HCT116 (cell line): Measurements from ENCODE around the gene VASN.
"Not testable (repeated sequence)": the region's sequence is repeated elsewhere in the genome, so short reads cannot be mapped to it uniquely, and the experiment has no call there.

Source experiments
- EGR1 ChIP-seq: IDR thresholded peaks from 2 replicates; pipeline ENCODE4 v1.6.1; 2012; ENCODE audit warnings: low read depth
- ELF1 ChIP-seq: IDR thresholded peaks from 2 replicates; pipeline ENCODE4 v1.6.1; 2012; ENCODE audit warnings: low read depth, borderline replicate concordance
- EZH2 ChIP-seq: fragments of 200-600 bp; sonication (generic); IDR thresholded peaks from 2 replicates; pipeline ENCODE4 v1.6.1; 2017; ENCODE audit warnings: antibody characterized with exemption, mixed run types
- POLR2A ChIP-seq: IDR thresholded peaks from 2 replicates; pipeline ENCODE4 v1.7.0; 2011; ENCODE audit warnings: borderline replicate concordance; ENCODE audit not compliant: insufficient read depth, insufficient read length; ENCODE audit errors: extremely low read depth
- RAD21 ChIP-seq: IDR thresholded peaks from 2 replicates; pipeline ENCODE4 v1.6.1; 2012; ENCODE audit warnings: low read depth, mild to moderate bottlenecking
- SIN3A ChIP-seq: IDR thresholded peaks from 2 replicates; pipeline ENCODE4 v1.6.1; 2012; ENCODE audit warnings: low read depth
- SP1 ChIP-seq: IDR thresholded peaks from 2 replicates; pipeline ENCODE4 v1.6.1; 2012; ENCODE audit warnings: low read depth
- SRF ChIP-seq: IDR thresholded peaks from 2 replicates; pipeline ENCODE4 v1.6.1; 2012; ENCODE audit warnings: low read depth
- TCF7L2 ChIP-seq: IDR thresholded peaks from 2 replicates; pipeline ENCODE4 v1.7.0; 2011; ENCODE audit warnings: borderline replicate concordance, inconsistent platforms; ENCODE audit not compliant: insufficient read depth, insufficient read length; ENCODE audit errors: extremely low read depth
- YY1 ChIP-seq: IDR thresholded peaks from 2 replicates; pipeline ENCODE4 v1.6.1; 2011; ENCODE audit warnings: low read length, low read depth, moderate library complexity, mild to moderate bottlenecking; ENCODE audit not compliant: insufficient replicate concordance; ENCODE audit errors: extremely low read depth
- ZNF274 ChIP-seq: fragments of 200-500 bp; sonication (Bioruptor generic); IDR thresholded peaks from 2 replicates; pipeline ENCODE4 v1.6.1; 2014; ENCODE audit warnings: mild to moderate bottlenecking, low read depth, low read length, inconsistent platforms
- TF ChIP-seq, protein P1 (sequence below): IDR thresholded peaks from 2 replicates; pipeline ENCODE4 v1.6.1; 2012; ENCODE audit warnings: low read depth
- TF ChIP-seq, protein P2 (sequence below), 3 experiments: fragments of 200-600 bp in 1 of 3; sonication (generic) in 1 of 3; IDR thresholded peaks in 2 of 3; conservative IDR thresholded peaks in 1 of 3; 2 replicates each; pipeline ENCODE4 v1.5.1; 2012 to 2017; ENCODE audit warnings: low read depth in 2 of 3, low read length in 2 of 3, antibody characterized with exemption in 1 of 3, borderline replicate concordance in 1 of 3, control low read depth in 1 of 3, mild to moderate bottlenecking in 1 of 3, mixed read lengths in 1 of 3, mixed run types in 1 of 3, moderate library complexity in 1 of 3; ENCODE audit not compliant: insufficient read depth in 1 of 3
- TF ChIP-seq, protein P3 (sequence below): IDR thresholded peaks from 2 replicates; pipeline ENCODE4 v1.6.1; 2011; ENCODE audit warnings: mild to moderate bottlenecking, low read length, moderate library complexity; ENCODE audit not compliant: insufficient replicate concordance; ENCODE audit errors: extremely low read depth

DNA sequence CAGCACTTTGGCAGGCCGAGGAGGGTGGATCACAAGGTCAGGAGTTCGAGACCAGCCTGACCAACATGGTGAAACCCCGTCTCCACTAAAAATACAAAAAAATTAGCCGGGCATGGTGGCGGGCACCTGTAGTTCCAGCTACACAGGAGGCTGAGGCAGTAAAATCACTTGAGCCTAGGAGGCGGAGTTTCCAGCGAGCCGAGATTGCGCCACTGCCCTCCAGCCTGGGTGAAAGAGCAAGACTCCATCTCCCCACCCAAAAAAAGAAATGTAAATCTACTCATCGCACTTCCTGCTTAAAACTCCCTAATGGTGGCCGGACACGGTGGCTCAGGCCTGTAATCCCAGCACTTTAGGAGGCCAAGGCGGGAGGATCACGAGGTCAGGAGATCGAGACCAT lies 22.2 kb downstream of the VASN start:
- not testable (repeated sequence) for TF ChIP-seq TCF7L2, RAD21, SIN3A, POLR2A, SRF, ELF1, SP1, EZH2, ZNF274, YY1, EGR1
- TF ChIP-seq, protein P1, sequence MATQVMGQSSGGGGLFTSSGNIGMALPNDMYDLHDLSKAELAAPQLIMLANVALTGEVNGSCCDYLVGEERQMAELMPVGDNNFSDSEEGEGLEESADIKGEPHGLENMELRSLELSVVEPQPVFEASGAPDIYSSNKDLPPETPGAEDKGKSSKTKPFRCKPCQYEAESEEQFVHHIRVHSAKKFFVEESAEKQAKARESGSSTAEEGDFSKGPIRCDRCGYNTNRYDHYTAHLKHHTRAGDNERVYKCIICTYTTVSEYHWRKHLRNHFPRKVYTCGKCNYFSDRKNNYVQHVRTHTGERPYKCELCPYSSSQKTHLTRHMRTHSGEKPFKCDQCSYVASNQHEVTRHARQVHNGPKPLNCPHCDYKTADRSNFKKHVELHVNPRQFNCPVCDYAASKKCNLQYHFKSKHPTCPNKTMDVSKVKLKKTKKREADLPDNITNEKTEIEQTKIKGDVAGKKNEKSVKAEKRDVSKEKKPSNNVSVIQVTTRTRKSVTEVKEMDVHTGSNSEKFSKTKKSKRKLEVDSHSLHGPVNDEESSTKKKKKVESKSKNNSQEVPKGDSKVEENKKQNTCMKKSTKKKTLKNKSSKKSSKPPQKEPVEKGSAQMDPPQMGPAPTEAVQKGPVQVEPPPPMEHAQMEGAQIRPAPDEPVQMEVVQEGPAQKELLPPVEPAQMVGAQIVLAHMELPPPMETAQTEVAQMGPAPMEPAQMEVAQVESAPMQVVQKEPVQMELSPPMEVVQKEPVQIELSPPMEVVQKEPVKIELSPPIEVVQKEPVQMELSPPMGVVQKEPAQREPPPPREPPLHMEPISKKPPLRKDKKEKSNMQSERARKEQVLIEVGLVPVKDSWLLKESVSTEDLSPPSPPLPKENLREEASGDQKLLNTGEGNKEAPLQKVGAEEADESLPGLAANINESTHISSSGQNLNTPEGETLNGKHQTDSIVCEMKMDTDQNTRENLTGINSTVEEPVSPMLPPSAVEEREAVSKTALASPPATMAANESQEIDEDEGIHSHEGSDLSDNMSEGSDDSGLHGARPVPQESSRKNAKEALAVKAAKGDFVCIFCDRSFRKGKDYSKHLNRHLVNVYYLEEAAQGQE, result not testable (repeated sequence)
- TF ChIP-seq, protein P2, sequence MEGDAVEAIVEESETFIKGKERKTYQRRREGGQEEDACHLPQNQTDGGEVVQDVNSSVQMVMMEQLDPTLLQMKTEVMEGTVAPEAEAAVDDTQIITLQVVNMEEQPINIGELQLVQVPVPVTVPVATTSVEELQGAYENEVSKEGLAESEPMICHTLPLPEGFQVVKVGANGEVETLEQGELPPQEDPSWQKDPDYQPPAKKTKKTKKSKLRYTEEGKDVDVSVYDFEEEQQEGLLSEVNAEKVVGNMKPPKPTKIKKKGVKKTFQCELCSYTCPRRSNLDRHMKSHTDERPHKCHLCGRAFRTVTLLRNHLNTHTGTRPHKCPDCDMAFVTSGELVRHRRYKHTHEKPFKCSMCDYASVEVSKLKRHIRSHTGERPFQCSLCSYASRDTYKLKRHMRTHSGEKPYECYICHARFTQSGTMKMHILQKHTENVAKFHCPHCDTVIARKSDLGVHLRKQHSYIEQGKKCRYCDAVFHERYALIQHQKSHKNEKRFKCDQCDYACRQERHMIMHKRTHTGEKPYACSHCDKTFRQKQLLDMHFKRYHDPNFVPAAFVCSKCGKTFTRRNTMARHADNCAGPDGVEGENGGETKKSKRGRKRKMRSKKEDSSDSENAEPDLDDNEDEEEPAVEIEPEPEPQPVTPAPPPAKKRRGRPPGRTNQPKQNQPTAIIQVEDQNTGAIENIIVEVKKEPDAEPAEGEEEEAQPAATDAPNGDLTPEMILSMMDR (IDR thresholded peaks at IDR 0.05 in 2 of 3, conservative IDR thresholded peaks at IDR 0.05 in 1 of 3; ENCODE audit: borderline replicate concordance in 1 of 3, insufficient read depth in 1 of 3, low read depth in 2 of 3, low read length in 2 of 3), result not testable (repeated sequence)
- TF ChIP-seq, protein P3, sequence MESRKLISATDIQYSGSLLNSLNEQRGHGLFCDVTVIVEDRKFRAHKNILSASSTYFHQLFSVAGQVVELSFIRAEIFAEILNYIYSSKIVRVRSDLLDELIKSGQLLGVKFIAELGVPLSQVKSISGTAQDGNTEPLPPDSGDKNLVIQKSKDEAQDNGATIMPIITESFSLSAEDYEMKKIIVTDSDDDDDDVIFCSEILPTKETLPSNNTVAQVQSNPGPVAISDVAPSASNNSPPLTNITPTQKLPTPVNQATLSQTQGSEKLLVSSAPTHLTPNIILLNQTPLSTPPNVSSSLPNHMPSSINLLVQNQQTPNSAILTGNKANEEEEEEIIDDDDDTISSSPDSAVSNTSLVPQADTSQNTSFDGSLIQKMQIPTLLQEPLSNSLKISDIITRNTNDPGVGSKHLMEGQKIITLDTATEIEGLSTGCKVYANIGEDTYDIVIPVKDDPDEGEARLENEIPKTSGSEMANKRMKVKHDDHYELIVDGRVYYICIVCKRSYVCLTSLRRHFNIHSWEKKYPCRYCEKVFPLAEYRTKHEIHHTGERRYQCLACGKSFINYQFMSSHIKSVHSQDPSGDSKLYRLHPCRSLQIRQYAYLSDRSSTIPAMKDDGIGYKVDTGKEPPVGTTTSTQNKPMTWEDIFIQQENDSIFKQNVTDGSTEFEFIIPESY, result not testable (repeated sequence)
